ENCODE measurements around the gene ADRM1.

GRCh38 chr20:62289131-62289530 is 13.7 kb upstream of the ADRM1 start:
- TF ChIP-seq CTCF (IDR thresholded peaks at IDR 0.05) (no peak), POLR2A (IDR thresholded peaks at IDR 0.05) (no peak)
